ENCODE measurements around the gene LIPI.

DNA sequence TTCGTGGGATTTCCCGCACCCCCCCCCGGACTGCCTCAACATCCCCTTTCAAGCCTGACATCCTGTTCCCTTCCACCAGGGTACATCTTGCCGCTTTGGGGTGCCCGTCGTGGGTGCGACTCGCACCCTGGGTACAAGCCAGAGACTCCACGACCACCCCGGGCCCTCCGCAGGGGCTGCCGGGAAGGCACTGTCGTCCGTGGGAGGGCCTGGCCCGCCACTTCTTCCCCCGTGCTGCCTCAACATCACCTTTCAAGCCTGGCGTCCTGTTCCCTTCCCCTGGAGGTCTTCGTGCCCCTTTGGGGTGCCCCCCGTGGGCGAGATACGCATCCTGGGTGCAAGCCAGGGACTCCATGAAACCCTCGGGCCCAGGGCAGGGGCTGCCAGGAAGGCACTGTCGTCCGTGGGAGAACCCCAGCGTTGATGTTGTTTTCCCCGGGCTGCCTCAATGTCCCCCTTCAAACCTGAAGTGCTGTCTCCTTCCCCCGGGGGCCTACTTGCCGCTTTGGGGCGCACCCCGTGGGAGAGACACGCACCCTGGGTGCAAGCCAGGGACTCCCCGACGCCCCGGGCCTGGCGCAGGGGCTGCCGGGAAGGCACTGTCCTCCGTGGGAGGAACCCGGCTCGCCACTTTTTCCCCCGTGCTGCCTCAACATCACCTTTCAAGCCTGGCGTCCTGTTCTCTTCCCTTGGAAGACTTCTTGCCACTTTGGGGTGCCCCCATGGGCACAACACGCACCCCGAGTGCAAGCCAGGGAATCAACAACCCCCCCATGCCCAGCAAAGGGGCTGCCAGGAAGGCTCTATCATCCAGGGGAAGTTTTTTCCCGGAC is 138.6 kb downstream of the LIPI start:
- TF ChIP-seq CTCF (conservative IDR thresholded peaks at IDR 0.05 in 1 of 2, IDR thresholded peaks at IDR 0.05 in 1 of 2; ENCODE audit: low read depth in 1 of 2, low read length in 2 of 2) (no peak), EZH2 (IDR thresholded peaks at IDR 0.05; ENCODE audit: low read length, missing control alignments) (no peak)

Data from fibroblast of lung (primary cell).